HFFc6 (cell line): ENCODE data around the gene TBC1D2B. TPM values are rescaled to one million over a fixed set of nuclear protein-coding genes. Genes with fewer than 3 reads are reported as not detected.
A peak's percentile ranks its signal among the peaks of the same experiment; 100 is the strongest.
"Not testable (repeated sequence)": the region's sequence is repeated elsewhere in the genome, so short reads cannot be mapped to it uniquely, and the experiment has no call there.

Experiments used
- DNase-seq: peaks from one replicate; pipeline ENCODE4 v3.0.0-alpha.2; 2018
- H3K27ac Mint-ChIP-seq: 2 replicates; pipeline ENCODE4 v1.8.0; 2020; ENCODE audit warnings: mild to moderate bottlenecking, mixed read lengths
- H3K27me3 Mint-ChIP-seq: 2 replicates; pipeline ENCODE4 v1.8.0; 2021; ENCODE audit warnings: mild to moderate bottlenecking, moderate library complexity, mixed read lengths; ENCODE audit not compliant: insufficient read depth
- H3K36me3 Mint-ChIP-seq: 2 replicates; pipeline ENCODE4 v1.8.0; 2021; ENCODE audit warnings: low read depth, mixed read lengths
- H3K4me1 Mint-ChIP-seq: 2 replicates; pipeline ENCODE4 v1.8.0; 2020; ENCODE audit warnings: low read depth, mixed read lengths
- H3K4me3 Mint-ChIP-seq: 2 replicates; pipeline ENCODE4 v1.8.0; 2020; ENCODE audit warnings: mild to moderate bottlenecking, moderate library complexity, mixed read lengths
- H3K9me3 Mint-ChIP-seq: 2 replicates; pipeline ENCODE4 v1.8.0; 2020; ENCODE audit warnings: mild to moderate bottlenecking, mixed read lengths
- CTCF ChIP-seq: fragments of 200-600 bp; sonication (generic); IDR thresholded peaks from 2 replicates; pipeline ENCODE4 v1.5.0; 2021; ENCODE audit warnings: antibody characterized with exemption, mild to moderate bottlenecking
- total RNA-seq, 6 experiments: library from RNA; stranded (reverse); fragmentation: NEBNext Ultra II Directional; extraction: Animal tissue kit (Norgen Biotek cat#: 25700); gene quantifications; 2 replicates in 1 of 6; 3 replicates in 5 of 6; pipeline ENCODE4 v1.2.3, GENCODE V29; 2021

TBC1D2B gene
- total RNA-seq, 6 experiments from 2014 or later: 34.1 to 42.5 (median 38.0) TPM

GRCh38 chr15:77993374-77993911 is 84.1 kb downstream of the TBC1D2B start:
- H3K4me1 Mint-ChIP-seq: peaks cover 60% of the 10 kb centered on the region

GRCh38 chr15:77992356-77993222 is 84.9 kb downstream of the TBC1D2B start:
- TF ChIP-seq CTCF: no peak
- peaks cover 5% of the 10 kb centered on the region; the same call in 1 of the 2 replicates for H3K36me3 Mint-ChIP-seq
- no peak overlapping the region for H3K4me3 Mint-ChIP-seq
- DNase-seq: no peak
- H3K27me3 Mint-ChIP-seq: peaks cover 13% of the 10 kb centered on the region
- peak overlapping the region; percentile 84 for H3K27ac Mint-ChIP-seq
- peaks cover 60% of the 10 kb centered on the region for H3K4me1 Mint-ChIP-seq
- no peaks in the 10 kb centered on the region for H3K9me3 Mint-ChIP-seq

More at GRCh38 chr15:77993374-77993911, 84.1 kb downstream of the TBC1D2B start:
- Mint-ChIP-seq H3K27ac (peak overlapping the region; percentile 89), H3K4me3 (no peak overlapping the region), H3K36me3 (peaks cover 7% of the 10 kb centered on the region; the same call in 1 of the 2 replicates), H3K27me3 (peaks cover 11% of the 10 kb centered on the region), H3K9me3 (no peaks in the 10 kb centered on the region)
- no peak for TF ChIP-seq CTCF
- no peak for DNase-seq

- Mint-ChIP-seq H3K4me1 (peaks cover 58% of the 10 kb centered on the region), H3K27me3 (peaks cover 12% of the 10 kb centered on the region), H3K27ac (peak overlapping the region; percentile 84), H3K4me3 (peak overlapping the region; percentile 44; the same call in 1 of the 2 replicates)
- not testable (repeated sequence) for H3K36me3 Mint-ChIP-seq, H3K9me3 Mint-ChIP-seq
- DNase-seq: peak; percentile 68
Measured at GRCh38 chr15:77991658-77992201, 85.8 kb downstream of the TBC1D2B start.

GRCh38 chr15:77991029-77991406 is 86.5 kb downstream of the TBC1D2B start:
- peaks cover 12% of the 10 kb centered on the region for H3K27me3 Mint-ChIP-seq
- no peak for TF ChIP-seq CTCF
- no peak for DNase-seq
- no peak overlapping the region for H3K4me3 Mint-ChIP-seq
- H3K9me3 Mint-ChIP-seq: no peaks in the 10 kb centered on the region
- no peaks in the 10 kb centered on the region for H3K36me3 Mint-ChIP-seq
- H3K27ac Mint-ChIP-seq: peak overlapping the region; percentile 84; the same call in 1 of the 2 replicates
- peaks cover 52% of the 10 kb centered on the region for H3K4me1 Mint-ChIP-seq

GRCh38 chr15:77989296-77990143 is 88.0 kb downstream of the TBC1D2B start:
- Mint-ChIP-seq H3K4me1 (peaks cover 42% of the 10 kb centered on the region), H3K27ac (no peak overlapping the region), H3K36me3 (no peaks in the 10 kb centered on the region)

More at GRCh38 chr15:77989296-77990143, 88.0 kb downstream of the TBC1D2B start:
- peaks cover 12% of the 10 kb centered on the region for H3K27me3 Mint-ChIP-seq
- no peaks in the 10 kb centered on the region for H3K9me3 Mint-ChIP-seq
- DNase-seq: no peak
- no peak overlapping the region for H3K4me3 Mint-ChIP-seq
- no peak for TF ChIP-seq CTCF
